Body of pancreas (tissue), 4 donors: ENCODE data around the gene GNAT1.

ENCODE experiments used
- CTCF ChIP-seq, 7 experiments: fragments of 450-650 bp in 4 of 7; fragments of 200-600 bp in 3 of 7; sonication (generic) in 3 of 7; IDR thresholded peaks; one replicate each; pipeline ENCODE4 v1.5.1; 2016 to 2019; ENCODE audit warnings: antibody characterized with exemption in 7 of 7
- POLR2A ChIP-seq, 3 donors: fragments of 450-650 bp; IDR thresholded peaks; one replicate each; pipeline ENCODE4 v1.6.1; 2016; ENCODE audit warnings: antibody characterized with exemption in 3 of 3, mild to moderate bottlenecking in 2 of 3

- TF ChIP-seq CTCF (IDR thresholded peaks at IDR 0.05) = no peak
- TF ChIP-seq POLR2A (IDR thresholded peaks at IDR 0.05) = no peak
These were observed 27.0 kb downstream of the GNAT1 start for GRCh38 chr3:50218448-50218847.
